ENCODE measurements around the gene REEP6. TPM values are rescaled to one million over a fixed set of nuclear protein-coding genes. Genes with fewer than 3 reads are reported as not detected.

The REEP6 gene
- total and polyA plus RNA-seq, 4 donors = 2.5 to 7.6 (median 4.9) TPM

- ATAC-seq (ENCODE audit: insufficient read depth, low FRiP score) (no peak), DNase-seq (no peak)
- Histone ChIP-seq H3K4me3 (no peak overlapping the region), H3K9me3 (ENCODE audit: control insufficient read depth in 4 of 4, insufficient read depth in 3 of 4, low read length in 3 of 4) (peaks cover 0 to 14% (median 0%) of the 10 kb centered on the region in 4 donors), H3K9ac (ENCODE audit: insufficient read depth in 1 of 2, low read length in 2 of 2) (no peak overlapping the region), H3K4me1 (ENCODE audit: control insufficient read depth in 5 of 5, insufficient read depth in 5 of 5, low read length in 5 of 5) (peaks cover 0 to 57% (median 11%) of the 10 kb centered on the region in 5 donors), H3K36me3 (ENCODE audit: control insufficient read depth in 4 of 4, insufficient read depth in 4 of 4, low read length in 4 of 4) (no peaks in the 10 kb centered on the region), H3K27me3 (ENCODE audit: control insufficient read depth in 3 of 3, insufficient read depth in 3 of 3, low read length in 2 of 3) (peaks cover 16 to 37% (median 30%) of the 10 kb centered on the region in 3 donors), H3K27ac (ENCODE audit: low read depth in 1 of 2, low read length in 1 of 2) (no peak overlapping the region)
- WGBS, 2 donors = 1 to 3% methylated on average over 76 to 92 of the region's 92 CpGs
- no peak for TF ChIP-seq CTCF (IDR thresholded peaks at IDR 0.05; ENCODE audit: control extremely low read depth, extremely low read depth)
Observed at GRCh38 chr19:1467490-1468273, 23.3 kb upstream of the REEP6 start.

GRCh38 chr19:1468274-1468820 is 22.6 kb upstream of the REEP6 start:
- Histone ChIP-seq H3K4me1 (ENCODE audit: control insufficient read depth in 5 of 5, insufficient read depth in 5 of 5, low read length in 5 of 5) (peaks cover 0 to 57% (median 11%) of the 10 kb centered on the region in 5 donors), H3K27me3 (ENCODE audit: control insufficient read depth in 3 of 3, insufficient read depth in 3 of 3, low read length in 2 of 3) (peaks cover 16 to 44% (median 36%) of the 10 kb centered on the region in 3 donors), H3K4me3 (no peak overlapping the region), H3K9me3 (ENCODE audit: control insufficient read depth in 4 of 4, insufficient read depth in 3 of 4, low read length in 3 of 4) (peaks cover 0 to 14% (median 0%) of the 10 kb centered on the region in 4 donors), H3K36me3 (ENCODE audit: control insufficient read depth in 4 of 4, insufficient read depth in 4 of 4, low read length in 4 of 4) (no peaks in the 10 kb centered on the region), H3K9ac (ENCODE audit: insufficient read depth in 1 of 2, low read length in 2 of 2) (no peak overlapping the region), H3K27ac (ENCODE audit: low read depth in 1 of 2, low read length in 1 of 2) (no peak overlapping the region)
- no peak for DNase-seq
- 7 to 8% methylated on average over 33 to 49 of the region's 49 CpGs for WGBS, 2 donors
- no peak for TF ChIP-seq CTCF (IDR thresholded peaks at IDR 0.05; ENCODE audit: control extremely low read depth, extremely low read depth)
- ATAC-seq (ENCODE audit: insufficient read depth, low FRiP score) = no peak

- H3K4me3 ChIP-seq = no peak overlapping the region
Observed at GRCh38 chr19:1468821-1469254, 22.1 kb upstream of the REEP6 start.

More at GRCh38 chr19:1468821-1469254, 22.1 kb upstream of the REEP6 start:
- Histone ChIP-seq H3K9ac (ENCODE audit: insufficient read depth in 1 of 2, low read length in 2 of 2) (no peak overlapping the region), H3K36me3 (ENCODE audit: control insufficient read depth in 4 of 4, insufficient read depth in 4 of 4, low read length in 4 of 4) (no peaks in the 10 kb centered on the region), H3K4me1 (ENCODE audit: control insufficient read depth in 5 of 5, insufficient read depth in 5 of 5, low read length in 5 of 5) (peaks cover 0 to 57% (median 11%) of the 10 kb centered on the region in 5 donors), H3K27ac (ENCODE audit: low read depth in 1 of 2, low read length in 1 of 2) (no peak overlapping the region), H3K9me3 (ENCODE audit: control insufficient read depth in 4 of 4, insufficient read depth in 3 of 4, low read length in 3 of 4) (peaks cover 0 to 14% (median 0%) of the 10 kb centered on the region in 4 donors), H3K27me3 (ENCODE audit: control insufficient read depth in 3 of 3, insufficient read depth in 3 of 3, low read length in 2 of 3) (peaks cover 16 to 47% (median 38%) of the 10 kb centered on the region in 3 donors)
- 2% methylated on average over 30 to 47 of the region's 47 CpGs for WGBS, 2 donors
- DNase-seq (no peak), ATAC-seq (ENCODE audit: insufficient read depth, low FRiP score) (no peak)
- no peak for TF ChIP-seq CTCF (IDR thresholded peaks at IDR 0.05; ENCODE audit: control extremely low read depth, extremely low read depth)

All from lung (tissue), 12 donors.